Measurements from ENCODE around the gene MPDZ.

The MPDZ gene

GRCh38 chr9:13125261-13125660 lies 154.2 kb downstream of the MPDZ start:
- Histone ChIP-seq H3K36me3 (ENCODE audit: control insufficient read depth, insufficient read depth, low read length) (peaks cover 31% of the 10 kb centered on the region), H3K4me1 (ENCODE audit: control insufficient read depth, insufficient read depth, low read length) (no peaks in the 10 kb centered on the region), H3K4me3 (ENCODE audit: insufficient read depth, low read depth, low read length) (no peak overlapping the region), H3K27me3 (ENCODE audit: control insufficient read depth, insufficient read depth, low read length, poor library complexity, severe bottlenecking) (no peaks in the 10 kb centered on the region), H3K9me3 (ENCODE audit: control insufficient read depth, low read length) (no peaks in the 10 kb centered on the region), H3K27ac (ENCODE audit: insufficient read depth, low read depth, low read length, poor library complexity, severe bottlenecking) (no peak overlapping the region)

DNA sequence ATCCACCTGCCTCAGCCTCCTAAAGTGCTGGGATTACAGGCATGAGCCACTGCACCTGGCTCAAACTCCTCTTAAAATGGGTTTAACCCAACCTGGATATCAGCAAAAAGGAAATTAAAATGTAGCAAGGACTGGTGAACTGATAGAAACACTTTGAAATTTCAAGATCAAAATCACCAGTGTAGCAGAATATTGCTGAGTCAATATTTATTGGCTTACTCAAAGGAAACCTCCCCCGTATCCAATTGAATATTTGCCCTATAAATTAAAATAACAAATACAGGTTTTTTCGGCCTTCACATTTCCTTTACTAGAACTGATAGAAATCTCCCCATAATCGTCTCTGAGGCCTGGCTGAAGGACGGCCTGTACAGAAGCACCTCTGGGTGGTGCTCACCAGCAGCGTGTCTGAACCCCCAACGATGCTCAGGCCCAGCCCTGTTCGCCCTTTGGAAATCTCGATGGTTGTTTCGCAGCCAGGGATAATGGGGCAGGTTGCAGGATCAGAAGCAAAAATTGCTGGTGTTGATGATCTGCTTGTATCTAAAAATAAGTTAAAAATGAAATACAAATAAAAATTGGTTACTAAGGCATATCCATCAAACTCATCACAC lies 156.6 kb downstream of the MPDZ start:
- H3K4me3 ChIP-seq (ENCODE audit: insufficient read depth, low read depth, low read length) = no peak overlapping the region
- no peaks in the 10 kb centered on the region for H3K4me1 ChIP-seq (ENCODE audit: control insufficient read depth, insufficient read depth, low read length)
- H3K27ac ChIP-seq (ENCODE audit: insufficient read depth, low read depth, low read length, poor library complexity, severe bottlenecking) = no peak overlapping the region
- peaks cover 31% of the 10 kb centered on the region for H3K36me3 ChIP-seq (ENCODE audit: control insufficient read depth, insufficient read depth, low read length)
- no peaks in the 10 kb centered on the region for H3K9me3 ChIP-seq (ENCODE audit: control insufficient read depth, low read length)
- H3K27me3 ChIP-seq (ENCODE audit: control insufficient read depth, insufficient read depth, low read length, poor library complexity, severe bottlenecking) = no peaks in the 10 kb centered on the region
- WGBS, 2 experiments = 95 to 96% methylated on average over 9 of the region's 9 CpGs

DNA sequence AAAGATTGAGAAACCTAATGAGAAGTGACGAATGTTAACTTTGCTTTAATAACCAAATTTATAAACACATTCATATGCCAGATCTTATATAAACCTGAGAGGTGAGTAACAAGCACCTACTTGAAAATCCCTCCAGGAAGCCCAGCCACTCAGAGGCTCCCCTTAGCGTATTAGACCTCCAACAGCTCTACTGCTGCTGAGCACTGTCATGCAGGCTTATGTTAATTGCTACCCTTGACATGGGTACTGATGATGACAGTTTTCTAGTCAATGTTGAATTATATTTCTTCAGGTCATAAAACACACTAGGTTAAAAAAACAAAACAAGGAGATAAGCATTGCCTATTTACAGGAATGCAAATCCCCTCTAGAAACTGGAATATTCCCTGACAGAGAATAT lies 161.2 kb downstream of the MPDZ start:
- no peak overlapping the region for H3K4me3 ChIP-seq (ENCODE audit: insufficient read depth, low read depth, low read length)
- H3K9me3 ChIP-seq (ENCODE audit: control insufficient read depth, low read length) = no peaks in the 10 kb centered on the region
- 67 to 82% methylated on average over 1 to 2 of the region's 2 CpGs for WGBS, 2 experiments
- peaks cover 13% of the 10 kb centered on the region for H3K36me3 ChIP-seq (ENCODE audit: control insufficient read depth, insufficient read depth, low read length)
- H3K4me1 ChIP-seq (ENCODE audit: control insufficient read depth, insufficient read depth, low read length) = no peaks in the 10 kb centered on the region
- H3K27me3 ChIP-seq (ENCODE audit: control insufficient read depth, insufficient read depth, low read length, poor library complexity, severe bottlenecking) = no peaks in the 10 kb centered on the region
- H3K27ac ChIP-seq (ENCODE audit: insufficient read depth, low read depth, low read length, poor library complexity, severe bottlenecking) = no peak overlapping the region

DNA sequence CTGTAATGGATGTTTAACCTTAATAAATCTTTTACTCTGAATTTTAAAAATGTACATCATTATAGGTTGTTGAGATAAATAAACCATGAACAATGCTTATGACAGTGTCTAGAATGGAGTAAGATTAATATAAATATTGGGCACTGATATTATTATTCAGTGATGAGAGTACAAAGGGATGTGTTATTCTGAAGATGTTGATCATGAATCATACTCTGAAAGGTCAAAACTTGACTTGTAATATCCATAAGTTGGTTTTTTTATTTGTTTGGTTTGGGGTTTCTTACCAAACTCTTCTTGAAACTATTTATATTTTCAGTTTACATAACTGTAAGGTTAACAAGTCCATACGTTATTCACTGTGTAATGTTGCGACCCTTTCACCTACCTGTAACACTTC lies 163.2 kb downstream of the MPDZ start:
- WGBS, 2 experiments = 100% methylated on average over 1 of the region's 2 CpGs; no CpG with 5 or more reads in 1 of the 2 experiments
- Histone ChIP-seq H3K27me3 (ENCODE audit: control insufficient read depth, insufficient read depth, low read length, poor library complexity, severe bottlenecking) (no peaks in the 10 kb centered on the region), H3K4me3 (ENCODE audit: insufficient read depth, low read depth, low read length) (no peak overlapping the region), H3K36me3 (ENCODE audit: control insufficient read depth, insufficient read depth, low read length) (no peaks in the 10 kb centered on the region), H3K27ac (ENCODE audit: insufficient read depth, low read depth, low read length, poor library complexity, severe bottlenecking) (no peak overlapping the region), H3K9me3 (ENCODE audit: control insufficient read depth, low read length) (no peaks in the 10 kb centered on the region), H3K4me1 (ENCODE audit: control insufficient read depth, insufficient read depth, low read length) (no peaks in the 10 kb centered on the region)

GRCh38 chr9:13113751-13114150 lies 165.7 kb downstream of the MPDZ start:
- peaks cover 12% of the 10 kb centered on the region for H3K36me3 ChIP-seq (ENCODE audit: control insufficient read depth, insufficient read depth, low read length)
- no peak overlapping the region for H3K27ac ChIP-seq (ENCODE audit: insufficient read depth, low read depth, low read length, poor library complexity, severe bottlenecking)
- H3K4me3 ChIP-seq (ENCODE audit: insufficient read depth, low read depth, low read length) = no peak overlapping the region
- H3K9me3 ChIP-seq (ENCODE audit: control insufficient read depth, low read length) = no peaks in the 10 kb centered on the region
- 82 to 86% methylated on average over 1 of the region's 1 CpG for WGBS, 2 experiments
- H3K27me3 ChIP-seq (ENCODE audit: control insufficient read depth, insufficient read depth, low read length, poor library complexity, severe bottlenecking) = no peaks in the 10 kb centered on the region
- H3K4me1 ChIP-seq (ENCODE audit: control insufficient read depth, insufficient read depth, low read length) = no peaks in the 10 kb centered on the region

GRCh38 chr9:13113216-13113615 lies 166.3 kb downstream of the MPDZ start:
- no peak overlapping the region for H3K27ac ChIP-seq (ENCODE audit: insufficient read depth, low read depth, low read length, poor library complexity, severe bottlenecking)
- 94 to 96% methylated on average over 1 to 2 of the region's 3 CpGs for WGBS, 2 experiments
- H3K36me3 ChIP-seq (ENCODE audit: control insufficient read depth, insufficient read depth, low read length) = peaks cover 14% of the 10 kb centered on the region
- H3K9me3 ChIP-seq (ENCODE audit: control insufficient read depth, low read length) = no peaks in the 10 kb centered on the region
- H3K27me3 ChIP-seq (ENCODE audit: control insufficient read depth, insufficient read depth, low read length, poor library complexity, severe bottlenecking) = no peaks in the 10 kb centered on the region
- H3K4me1 ChIP-seq (ENCODE audit: control insufficient read depth, insufficient read depth, low read length) = no peaks in the 10 kb centered on the region
- no peak overlapping the region for H3K4me3 ChIP-seq (ENCODE audit: insufficient read depth, low read depth, low read length)

GRCh38 chr9:13111778-13112177 lies 167.7 kb downstream of the MPDZ start:
- H3K9me3 ChIP-seq (ENCODE audit: control insufficient read depth, low read length) = no peaks in the 10 kb centered on the region
- no peak overlapping the region for H3K4me3 ChIP-seq (ENCODE audit: insufficient read depth, low read depth, low read length)
- no peaks in the 10 kb centered on the region for H3K27me3 ChIP-seq (ENCODE audit: control insufficient read depth, insufficient read depth, low read length, poor library complexity, severe bottlenecking)
- H3K36me3 ChIP-seq (ENCODE audit: control insufficient read depth, insufficient read depth, low read length) = peaks cover 14% of the 10 kb centered on the region
- H3K4me1 ChIP-seq (ENCODE audit: control insufficient read depth, insufficient read depth, low read length) = no peaks in the 10 kb centered on the region
- no peak overlapping the region for H3K27ac ChIP-seq (ENCODE audit: insufficient read depth, low read depth, low read length, poor library complexity, severe bottlenecking)
- 96 to 100% methylated on average over 2 of the region's 2 CpGs for WGBS, 2 experiments

DNA sequence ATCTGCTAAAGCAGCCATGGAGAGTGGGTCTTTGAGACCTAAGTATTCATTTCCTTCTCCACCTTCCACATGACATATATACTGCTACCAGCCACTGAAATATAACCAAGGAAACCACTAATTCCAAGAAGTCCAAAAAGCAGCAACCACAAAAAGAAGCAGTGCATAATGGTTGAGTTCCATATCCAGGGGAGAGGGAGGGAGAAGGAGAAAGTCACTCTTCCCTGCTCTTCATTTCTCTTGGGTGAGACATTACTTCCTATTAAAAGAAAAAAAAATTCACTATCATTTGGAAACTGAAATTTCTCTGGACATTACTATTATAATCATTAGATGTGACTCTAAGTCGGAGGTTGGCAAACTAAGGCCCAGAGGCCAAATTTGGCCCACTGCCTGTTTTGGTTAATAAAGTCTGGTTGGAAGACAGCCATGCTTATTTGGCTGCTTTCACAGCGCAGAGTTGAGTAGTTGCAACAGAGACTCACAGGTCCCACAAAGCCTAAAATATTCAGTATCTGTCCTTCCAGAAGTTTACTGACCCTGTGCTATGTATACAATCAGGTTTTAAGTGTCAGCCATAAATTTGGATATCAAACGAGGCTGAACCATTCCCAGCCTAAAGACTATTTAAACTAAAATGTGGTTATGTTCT lies 168.6 kb downstream of the MPDZ start:
- peaks cover 14% of the 10 kb centered on the region for H3K36me3 ChIP-seq (ENCODE audit: control insufficient read depth, insufficient read depth, low read length)
- no peak overlapping the region for H3K4me3 ChIP-seq (ENCODE audit: insufficient read depth, low read depth, low read length)
- no peak overlapping the region for H3K27ac ChIP-seq (ENCODE audit: insufficient read depth, low read depth, low read length, poor library complexity, severe bottlenecking)
- H3K27me3 ChIP-seq (ENCODE audit: control insufficient read depth, insufficient read depth, low read length, poor library complexity, severe bottlenecking) = no peaks in the 10 kb centered on the region
- WGBS, 2 experiments = 63 to 64% methylated on average over 3 of the region's 3 CpGs
- H3K4me1 ChIP-seq (ENCODE audit: control insufficient read depth, insufficient read depth, low read length) = no peaks in the 10 kb centered on the region
- H3K9me3 ChIP-seq (ENCODE audit: control insufficient read depth, low read length) = no peaks in the 10 kb centered on the region

DNA sequence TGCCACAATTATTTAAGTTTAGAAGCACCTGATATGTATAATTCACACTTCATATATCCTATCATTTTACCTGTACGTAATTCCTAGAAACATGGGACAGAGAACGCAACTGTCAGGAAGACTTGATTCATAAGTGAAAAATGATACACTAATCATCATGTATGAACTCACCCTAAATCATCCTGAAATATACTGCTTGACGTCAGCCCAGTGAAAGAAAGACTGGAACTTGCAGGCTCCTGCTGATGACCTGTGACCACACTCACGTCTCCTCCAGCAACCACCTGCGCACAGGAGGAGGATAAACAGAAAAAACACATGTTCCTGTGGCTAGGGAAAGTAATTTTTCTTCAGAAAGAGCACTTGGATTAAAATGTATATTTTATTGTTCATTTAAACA lies 169.7 kb downstream of the MPDZ start:
- Histone ChIP-seq H3K4me1 (ENCODE audit: control insufficient read depth, insufficient read depth, low read length) (no peaks in the 10 kb centered on the region), H3K36me3 (ENCODE audit: control insufficient read depth, insufficient read depth, low read length) (peaks cover 14% of the 10 kb centered on the region), H3K27ac (ENCODE audit: insufficient read depth, low read depth, low read length, poor library complexity, severe bottlenecking) (no peak overlapping the region), H3K9me3 (ENCODE audit: control insufficient read depth, low read length) (no peaks in the 10 kb centered on the region), H3K4me3 (ENCODE audit: insufficient read depth, low read depth, low read length) (no peak overlapping the region), H3K27me3 (ENCODE audit: control insufficient read depth, insufficient read depth, low read length, poor library complexity, severe bottlenecking) (no peaks in the 10 kb centered on the region)
- 95 to 99% methylated on average over 5 of the region's 5 CpGs for WGBS, 2 experiments

DNA sequence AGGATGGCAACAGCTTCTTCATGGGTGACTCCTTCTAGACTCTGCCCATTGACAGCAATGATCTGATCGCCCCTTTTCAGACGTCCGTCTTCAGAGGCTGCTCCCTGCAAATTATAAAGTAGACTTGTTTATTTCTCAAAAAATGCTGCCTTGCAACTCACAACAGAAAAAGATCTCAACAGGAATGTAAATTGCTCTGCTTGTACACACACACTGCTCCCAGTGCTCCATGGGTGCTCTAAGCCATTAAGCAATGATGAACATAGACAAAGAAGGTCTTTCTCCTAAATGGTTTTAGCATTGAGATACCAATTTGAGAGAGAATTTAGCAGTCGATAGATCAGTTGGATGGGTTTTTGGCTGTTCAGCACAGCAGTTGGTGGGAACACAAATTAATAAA lies 172.5 kb downstream of the MPDZ start:
- no peaks in the 10 kb centered on the region for H3K4me1 ChIP-seq (ENCODE audit: control insufficient read depth, insufficient read depth, low read length)
- WGBS, 2 experiments = 83 to 92% methylated on average over 4 of the region's 4 CpGs
- no peak overlapping the region for H3K27ac ChIP-seq (ENCODE audit: insufficient read depth, low read depth, low read length, poor library complexity, severe bottlenecking)
- H3K36me3 ChIP-seq (ENCODE audit: control insufficient read depth, insufficient read depth, low read length) = peaks cover 14% of the 10 kb centered on the region
- no peak overlapping the region for H3K4me3 ChIP-seq (ENCODE audit: insufficient read depth, low read depth, low read length)
- H3K9me3 ChIP-seq (ENCODE audit: control insufficient read depth, low read length) = no peaks in the 10 kb centered on the region
- no peaks in the 10 kb centered on the region for H3K27me3 ChIP-seq (ENCODE audit: control insufficient read depth, insufficient read depth, low read length, poor library complexity, severe bottlenecking)

Measured in ectodermal cell (in vitro differentiated cells).